ENCODE results near the gene USP22.

- no peak for TF ChIP-seq CTCF (IDR thresholded peaks at IDR 0.05)
- no peak for TF ChIP-seq EZH2 (IDR thresholded peaks at IDR 0.05)
- TF ChIP-seq EZH2phosphoT487 (IDR thresholded peaks at IDR 0.05), result no peak
These were observed 25.6 kb downstream of the USP22 start for GRCh38 chr17:21017256-21017655.

Measured in neural progenitor cell (in vitro differentiated cells).